HG02642 (cell line): ENCODE data around the gene DMRTC2.

Experiments used
- ATAC-seq: cut with Tn5 transposase; IDR thresholded peaks from one replicate; pipeline ENCODE4 v1.9.1; 2021; ENCODE audit warnings: mild to moderate bottlenecking; ENCODE audit not compliant: unreplicated experiment, poor library complexity

DMRTC2 gene

GRCh38 chr19:41845051-41845590, 279 bp downstream of the DMRTC2 start:
- no peak for ATAC-seq

GRCh38 chr19:41847351-41848105, 2.7 kb downstream of the DMRTC2 start:
- ATAC-seq = no peak

GRCh38 chr19:41848666-41849065, 3.8 kb downstream of the DMRTC2 start:
- no peak for ATAC-seq

GRCh38 chr19:41849067-41849466, 4.2 kb downstream of the DMRTC2 start:
- ATAC-seq = no peak

DNA sequence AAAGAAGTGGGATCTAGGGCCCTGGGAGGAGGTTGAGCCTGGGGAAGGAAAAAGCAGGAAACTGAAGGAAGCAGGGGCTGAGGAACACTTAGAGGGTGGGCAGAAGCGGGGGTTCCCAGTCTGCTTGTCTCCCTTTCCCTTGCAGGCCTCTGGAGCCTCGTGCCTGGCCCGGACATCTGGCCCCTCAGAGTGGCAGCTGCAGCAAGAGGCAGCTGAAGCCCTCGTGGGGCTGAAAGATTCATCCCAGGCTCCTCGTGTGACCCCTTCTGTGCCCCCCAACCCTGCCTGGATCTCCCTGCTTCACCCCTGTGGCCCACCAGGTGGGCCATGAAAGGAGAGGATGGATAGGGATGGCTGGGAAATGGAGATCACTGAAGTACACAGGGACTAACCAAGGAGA, 5.5 kb downstream of the DMRTC2 start:
- ATAC-seq = no peak

DNA sequence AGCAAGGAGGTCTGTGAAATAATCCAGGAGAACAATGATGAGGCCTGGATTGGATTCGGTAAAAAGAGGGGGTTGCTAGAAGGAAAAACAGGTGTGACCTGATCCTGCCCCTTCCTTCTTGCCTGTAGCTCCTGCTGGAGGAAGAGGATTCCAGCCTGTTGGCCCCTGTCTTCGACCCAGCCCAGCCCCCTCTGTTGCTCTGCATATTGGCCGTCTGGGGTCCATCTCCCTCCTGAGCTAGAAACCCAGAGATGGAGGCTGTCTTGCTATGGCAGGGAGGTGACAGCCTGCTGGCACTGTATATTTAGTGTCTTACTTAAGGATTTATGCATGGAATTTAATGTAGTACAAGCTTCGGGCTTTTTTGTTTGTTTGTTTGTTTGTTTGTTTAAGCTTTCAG, 6.6 kb downstream of the DMRTC2 start:
- no peak for ATAC-seq

DNA sequence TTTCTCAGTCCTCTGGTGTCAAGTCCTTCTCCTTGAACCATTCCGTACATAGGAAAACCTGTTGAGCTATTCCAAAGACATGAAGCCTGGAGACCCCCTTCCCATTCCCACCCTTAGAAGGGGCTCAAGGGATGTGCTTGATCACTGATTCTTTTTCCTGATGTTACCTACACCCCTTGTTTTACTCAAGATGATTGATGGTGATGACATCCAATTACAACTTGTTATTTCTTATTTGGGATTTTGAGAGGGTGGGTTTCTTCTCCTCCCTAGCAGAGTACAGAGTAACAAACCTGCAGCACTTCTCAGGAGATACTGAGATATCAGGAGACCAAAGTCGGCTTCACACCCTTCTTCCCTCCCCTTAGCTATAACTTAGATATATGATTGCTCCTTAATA, 8.5 kb downstream of the DMRTC2 start:
- ATAC-seq = no peak

GRCh38 chr19:41853768-41854167, 8.9 kb downstream of the DMRTC2 start:
- no peak for ATAC-seq

GRCh38 chr19:41859213-41859617, 14.4 kb downstream of the DMRTC2 start:
- no peak for ATAC-seq

- peak; percentile 84 for ATAC-seq
Measured at GRCh38 chr19:41859618-41860418, 15.0 kb downstream of the DMRTC2 start, which contains the start of gene RPS19. Gene RPS19 (plus strand): TSS chr19:41860255. CDS start chr19:41860775, 520 bp downstream.

DNA sequence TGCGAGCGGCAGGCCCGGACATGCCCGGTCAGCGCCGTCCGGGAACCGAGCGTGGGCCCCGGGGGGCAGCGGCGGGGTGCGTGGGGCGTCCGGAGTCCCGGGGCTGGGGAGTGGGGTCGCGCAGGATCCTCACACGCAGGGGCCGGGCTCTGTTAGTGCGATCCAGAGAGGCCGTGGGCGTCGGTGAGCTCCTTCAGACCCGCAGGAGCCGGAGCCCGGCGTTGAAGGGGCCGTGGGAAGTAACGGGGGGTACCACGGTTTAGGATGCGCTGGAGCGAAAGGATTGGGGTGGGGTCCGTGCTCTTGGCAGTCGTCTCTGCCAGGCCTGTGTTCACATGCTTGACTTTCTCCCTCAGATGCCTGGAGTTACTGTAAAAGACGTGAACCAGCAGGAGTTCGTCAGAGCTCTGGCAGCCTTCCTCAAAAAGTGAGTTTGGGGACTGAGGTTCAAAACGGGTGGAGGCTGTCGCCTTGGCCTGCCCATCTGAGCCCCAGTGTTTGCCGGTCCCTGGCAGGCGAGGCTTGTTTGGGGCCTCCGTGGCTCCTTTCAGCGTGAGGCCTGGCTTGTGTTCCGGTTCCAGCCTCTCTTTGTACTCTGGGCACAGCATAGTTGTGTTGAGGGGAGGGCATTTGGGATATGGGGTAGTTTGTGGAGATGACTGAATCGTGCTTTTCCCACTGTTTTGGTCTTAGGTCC, 15.7 kb downstream of the DMRTC2 start:
- ATAC-seq = no peak

- ATAC-seq = no peak
Measured at GRCh38 chr19:41861116-41861768, 16.4 kb downstream of the DMRTC2 start.

GRCh38 chr19:41861846-41862245, 17.0 kb downstream of the DMRTC2 start:
- ATAC-seq = no peak

DNA sequence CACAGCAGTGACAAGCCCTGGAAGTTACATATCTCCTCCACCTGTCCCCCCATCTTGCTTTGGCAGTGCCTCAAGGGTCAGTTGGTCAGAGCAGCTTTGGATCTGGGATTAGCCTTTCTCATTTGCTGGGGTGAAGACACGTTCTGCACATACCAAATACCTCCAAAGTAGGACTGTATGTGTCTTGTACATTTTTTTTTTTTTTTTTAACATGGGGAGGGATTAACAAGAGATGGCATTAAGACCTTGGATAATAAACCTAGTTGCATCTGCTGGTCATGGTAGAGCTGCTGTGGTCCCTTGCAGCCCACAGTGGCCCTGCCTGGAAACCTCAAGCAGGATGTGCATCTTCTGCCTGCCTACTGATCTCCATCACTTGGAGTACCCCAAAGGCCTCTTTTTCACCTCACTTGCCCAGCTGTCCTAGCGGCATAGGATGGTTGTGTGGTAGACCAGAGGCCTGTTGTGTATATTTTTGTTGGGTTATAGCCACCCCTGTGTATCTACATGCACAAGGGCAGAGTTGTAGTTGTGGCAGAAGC, 17.7 kb downstream of the DMRTC2 start:
- ATAC-seq = no peak

GRCh38 chr19:41863209-41863931, 18.5 kb downstream of the DMRTC2 start:
- ATAC-seq = no peak

DNA sequence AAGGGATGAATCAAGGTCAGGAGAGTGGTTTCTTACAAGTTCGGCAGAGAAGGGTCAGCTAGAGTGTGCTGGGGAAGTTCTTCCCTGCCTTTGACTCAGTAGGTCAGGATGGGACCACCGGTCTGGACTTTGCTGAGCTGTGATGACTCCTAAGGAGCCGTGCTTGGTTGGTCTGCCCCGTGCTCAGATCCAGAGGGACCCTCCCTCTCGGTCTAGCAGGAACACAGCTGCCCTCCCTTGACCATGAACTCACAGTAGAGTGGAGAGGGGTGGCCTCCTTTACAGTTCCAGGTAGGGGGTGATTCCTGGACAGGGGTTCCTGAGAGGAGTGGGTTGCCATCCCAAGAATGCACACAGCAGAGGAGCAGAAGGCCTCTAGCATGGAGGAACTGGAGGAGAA, 19.5 kb downstream of the DMRTC2 start:
- ATAC-seq = no peak

GRCh38 chr19:41866284-41866683, 21.4 kb downstream of the DMRTC2 start:
- ATAC-seq = no peak

GRCh38 chr19:41868120-41868988, 23.5 kb downstream of the DMRTC2 start:
- ATAC-seq = no peak

- no peak for ATAC-seq
Measured at GRCh38 chr19:41868989-41869300, 24.1 kb downstream of the DMRTC2 start.
